BE2C (cell line): ENCODE data around the gene SUPT6H. TPM values are rescaled to one million over a fixed set of nuclear protein-coding genes. Genes with fewer than 3 reads are reported as not detected.

ENCODE experiments used
- DNase-seq: peaks from one replicate; pipeline ENCODE4 v3.0.0-alpha.2; 2020
- H3K27me3 ChIP-seq: fragments of 250-450 bp; sonication (Bioruptor Pico); 2 replicates; pipeline ENCODE4 v1.5.1; 2020; ENCODE audit warnings: mild to moderate bottlenecking
- H3K36me3 ChIP-seq: fragments of 250-450 bp; sonication (Bioruptor Pico); 2 replicates; pipeline ENCODE4 v1.5.1; 2020; ENCODE audit warnings: mild to moderate bottlenecking
- H3K4me1 ChIP-seq: fragments of 250-450 bp; sonication (Bioruptor Pico); 2 replicates; pipeline ENCODE4 v1.5.1; 2020
- H3K4me3 ChIP-seq: 2 replicates; pipeline ENCODE4 v1.5.1; 2011; ENCODE audit warnings: low read depth, low read length
- H3K9me3 ChIP-seq: fragments of 250-450 bp; sonication (Bioruptor Pico); 2 replicates; pipeline ENCODE4 v1.5.1; 2020
- CTCF ChIP-seq: IDR thresholded peaks from 2 replicates; pipeline ENCODE4 v1.5.1; 2012; ENCODE audit warnings: mild to moderate bottlenecking, low read depth, low read length
- polyA plus RNA-seq: library from polyadenylated mRNA; unstranded; fragments of >200 nt; gene quantifications from one replicate; pipeline ENCODE4 v1.2.1, GENCODE V29; 2012; ENCODE audit warnings: low read depth, missing spikeins; ENCODE audit not compliant: insufficient read length, insufficient read depth

The SUPT6H gene
- polyA plus RNA-seq, result 45.4 TPM

GRCh38 chr17:28661635-28662526, at the start of gene SUPT6H, which contains the start of gene SDF2:
Gene SUPT6H, plus strand, starts transcription at chr17:28662205. Its CDS starts 11,197 bp downstream, at chr17:28673402.
Gene SDF2, minus strand, starts transcription at chr17:28661906. Its CDS starts 30 bp downstream, at chr17:28661876.
- H3K4me3 ChIP-seq, result peak within 1 kb of the TSS; percentile 93
- H3K4me1 ChIP-seq, result no peaks in the 10 kb centered on the region
- no peaks in the 10 kb centered on the region for H3K9me3 ChIP-seq
- no peak for TF ChIP-seq CTCF
- H3K27me3 ChIP-seq, result no peaks in the 10 kb centered on the region
- peak; percentile 85 for DNase-seq
- peaks cover 4% of the 10 kb centered on the region; the same call in 1 of the 2 replicates for H3K36me3 ChIP-seq

- Histone ChIP-seq H3K36me3 (peaks cover 13% of the 10 kb centered on the region), H3K4me3 (no peak overlapping the region), H3K4me1 (no peaks in the 10 kb centered on the region), H3K27me3 (no peaks in the 10 kb centered on the region), H3K9me3 (no peaks in the 10 kb centered on the region)
- TF ChIP-seq CTCF, result no peak
- DNase-seq, result no peak
Measured at GRCh38 chr17:28612531-28612930, 49.5 kb upstream of the SUPT6H start.

GRCh38 chr17:28612936-28613872, 48.8 kb upstream of the SUPT6H start:
- peak; percentile 45 for DNase-seq
- no peak overlapping the region for H3K4me3 ChIP-seq
- H3K27me3 ChIP-seq, result no peaks in the 10 kb centered on the region
- no peaks in the 10 kb centered on the region for H3K4me1 ChIP-seq
- H3K36me3 ChIP-seq, result peaks cover 13% of the 10 kb centered on the region
- peak; percentile 67 for TF ChIP-seq CTCF
- no peaks in the 10 kb centered on the region for H3K9me3 ChIP-seq

- DNase-seq, result no peak
- Histone ChIP-seq H3K27me3 (no peaks in the 10 kb centered on the region), H3K4me3 (no peak within 1 kb of the TSS), H3K4me1 (no peaks in the 10 kb centered on the region), H3K36me3 (peaks cover 13% of the 10 kb centered on the region), H3K9me3 (no peaks in the 10 kb centered on the region)
- no peak for TF ChIP-seq CTCF
Measured at GRCh38 chr17:28613931-28614381, 48.0 kb upstream of the SUPT6H start, which contains the start of gene RSKR. Gene RSKR, minus strand, starts transcription at chr17:28614185. Its CDS starts 24 bp downstream, at chr17:28614161.

- H3K36me3 ChIP-seq, result peaks cover 17% of the 10 kb centered on the region
- no peaks in the 10 kb centered on the region for H3K27me3 ChIP-seq
- DNase-seq, result no peak
- H3K9me3 ChIP-seq, result no peaks in the 10 kb centered on the region
- TF ChIP-seq CTCF, result no peak
- H3K4me1 ChIP-seq, result no peaks in the 10 kb centered on the region
- no peak overlapping the region for H3K4me3 ChIP-seq
Measured at GRCh38 chr17:28615260-28615940, 46.6 kb upstream of the SUPT6H start.
